ENCODE results near the gene WWOX.

Gene WWOX

DNA sequence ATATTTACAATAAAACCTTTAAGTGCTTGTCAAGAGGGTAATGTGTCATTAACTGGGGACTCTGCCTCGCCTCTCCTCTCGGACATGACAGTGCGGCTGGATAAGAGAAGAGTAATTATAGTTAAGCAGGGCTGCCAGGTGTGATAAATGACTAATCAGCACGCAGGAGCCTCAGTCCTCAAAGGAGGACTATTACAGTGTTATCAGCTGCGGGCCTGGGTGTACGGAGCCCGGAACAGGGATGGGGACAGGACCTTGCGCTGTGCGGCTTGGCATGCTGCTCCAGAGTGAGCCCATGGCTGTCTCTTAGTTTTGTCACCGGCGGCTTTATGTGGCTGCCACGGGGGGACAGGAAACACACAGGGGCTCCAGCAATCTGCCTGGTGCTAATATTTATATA lies 893.9 kb downstream of the WWOX start:
- DNase-seq = no peak

GRCh38 chr16:78994135-78994745 lies 894.8 kb downstream of the WWOX start:
- DNase-seq = no peak

DNA sequence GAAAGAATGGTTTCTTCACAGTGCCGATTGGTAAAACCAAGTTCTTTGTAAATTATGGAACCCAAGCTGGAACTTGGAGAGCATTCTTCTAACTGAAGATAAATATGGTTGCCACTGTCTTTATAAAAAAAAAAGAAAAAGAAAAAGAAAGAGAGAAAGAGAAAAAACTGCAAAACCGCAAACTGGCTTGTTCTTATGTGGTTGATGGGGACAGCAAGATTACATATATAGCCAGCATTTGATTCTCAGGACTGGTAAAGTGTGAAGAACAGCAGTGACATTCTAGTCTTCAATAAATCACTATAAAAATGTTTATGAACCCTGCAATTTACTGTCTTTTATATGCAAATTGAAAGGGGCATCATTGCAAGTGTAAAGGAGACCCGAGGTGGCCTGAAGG lies 896.0 kb downstream of the WWOX start:
- DNase-seq = no peak

DNA sequence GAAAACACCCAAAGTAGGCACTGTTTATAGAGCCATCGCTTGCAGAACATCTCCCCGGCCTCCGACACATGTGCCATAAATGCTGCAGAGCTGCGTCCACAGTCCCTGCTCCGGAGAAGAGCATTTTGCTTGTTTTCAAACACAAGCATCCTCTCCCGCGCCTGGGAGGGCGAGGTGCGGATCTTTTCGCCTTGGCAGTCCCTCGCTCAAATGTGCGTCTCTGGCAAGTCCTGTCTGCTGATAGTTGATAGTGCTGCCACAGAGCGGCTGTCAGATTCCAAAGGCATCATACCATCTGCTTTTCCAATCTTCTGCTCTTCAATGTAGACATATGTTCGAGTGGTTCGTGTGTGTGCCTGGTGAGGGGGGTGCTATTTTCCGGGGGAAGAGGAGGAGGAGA lies 897.3 kb downstream of the WWOX start:
- DNase-seq = no peak

GRCh38 chr16:78998879-78999278 lies 899.4 kb downstream of the WWOX start:
- peak; percentile 51 for DNase-seq

GRCh38 chr16:79001156-79001967 lies 901.9 kb downstream of the WWOX start:
- peak; percentile 60 for DNase-seq

- no peak for DNase-seq
Measured at GRCh38 chr16:79003026-79003609, 903.7 kb downstream of the WWOX start.

DNA sequence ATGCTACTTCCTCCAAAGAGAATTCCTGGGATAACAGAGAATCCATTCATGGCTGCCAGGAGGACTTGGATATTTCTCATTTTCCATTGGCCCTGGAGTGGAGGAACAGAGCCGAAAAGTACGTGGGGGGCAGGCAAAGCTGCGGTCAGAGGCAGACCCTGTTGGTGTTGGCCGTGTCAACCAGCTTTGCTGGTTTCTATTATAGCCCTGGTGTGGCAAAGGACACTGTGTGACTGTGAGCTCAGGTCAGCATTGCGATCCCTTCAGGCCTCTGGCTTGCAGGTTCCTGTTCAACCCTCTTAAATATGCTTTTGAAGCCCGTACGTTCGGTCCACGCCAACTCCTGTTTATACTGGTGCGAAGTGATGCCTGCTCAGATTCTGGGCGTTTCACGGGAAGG lies 904.9 kb downstream of the WWOX start:
- no peak for DNase-seq

DNA sequence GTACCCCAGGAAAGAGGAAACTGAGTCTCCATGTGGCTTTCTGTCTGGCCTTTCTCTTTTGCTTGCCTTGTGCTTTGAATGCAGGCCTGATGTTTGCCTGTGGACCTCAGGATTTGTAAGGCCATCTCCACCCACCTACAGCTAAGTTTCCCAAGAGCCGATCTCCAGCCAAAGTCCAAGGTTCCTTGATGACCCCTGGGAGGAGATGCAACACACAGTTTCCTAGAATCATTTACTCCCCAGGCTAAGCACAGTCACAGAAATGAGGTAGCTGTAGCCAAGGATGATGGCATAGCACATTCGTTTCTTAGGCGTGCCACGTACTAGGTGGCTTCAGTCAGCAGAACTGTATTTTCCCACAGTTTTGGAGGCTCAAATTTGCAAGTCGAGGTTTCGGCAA lies 905.6 kb downstream of the WWOX start:
- peak; percentile 73 for DNase-seq

DNA sequence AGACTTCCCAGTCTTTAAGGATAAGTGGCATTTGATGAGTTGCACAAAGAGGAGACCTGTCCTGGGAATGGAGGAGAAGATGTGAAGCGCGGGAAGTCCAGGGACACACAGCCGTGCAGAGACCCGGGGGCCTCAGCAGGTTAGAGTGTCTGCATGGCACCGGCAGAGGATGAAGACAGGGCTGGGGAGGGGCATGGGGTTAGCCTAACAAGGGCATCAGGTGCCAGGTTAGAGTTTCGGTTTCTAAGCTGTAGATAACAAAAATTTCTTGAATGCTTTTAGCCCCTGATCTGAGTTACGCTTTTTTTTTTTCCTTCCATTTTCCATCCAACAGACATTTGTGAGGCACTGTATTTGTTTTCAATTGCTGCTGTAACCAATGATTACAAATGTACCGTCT lies 906.8 kb downstream of the WWOX start:
- DNase-seq = no peak

- DNase-seq = peak; percentile 96
Measured at GRCh38 chr16:79006765-79007164, 907.3 kb downstream of the WWOX start.

- DNase-seq = peak; percentile 92
Measured at GRCh38 chr16:79007614-79008013, 908.2 kb downstream of the WWOX start.

DNA sequence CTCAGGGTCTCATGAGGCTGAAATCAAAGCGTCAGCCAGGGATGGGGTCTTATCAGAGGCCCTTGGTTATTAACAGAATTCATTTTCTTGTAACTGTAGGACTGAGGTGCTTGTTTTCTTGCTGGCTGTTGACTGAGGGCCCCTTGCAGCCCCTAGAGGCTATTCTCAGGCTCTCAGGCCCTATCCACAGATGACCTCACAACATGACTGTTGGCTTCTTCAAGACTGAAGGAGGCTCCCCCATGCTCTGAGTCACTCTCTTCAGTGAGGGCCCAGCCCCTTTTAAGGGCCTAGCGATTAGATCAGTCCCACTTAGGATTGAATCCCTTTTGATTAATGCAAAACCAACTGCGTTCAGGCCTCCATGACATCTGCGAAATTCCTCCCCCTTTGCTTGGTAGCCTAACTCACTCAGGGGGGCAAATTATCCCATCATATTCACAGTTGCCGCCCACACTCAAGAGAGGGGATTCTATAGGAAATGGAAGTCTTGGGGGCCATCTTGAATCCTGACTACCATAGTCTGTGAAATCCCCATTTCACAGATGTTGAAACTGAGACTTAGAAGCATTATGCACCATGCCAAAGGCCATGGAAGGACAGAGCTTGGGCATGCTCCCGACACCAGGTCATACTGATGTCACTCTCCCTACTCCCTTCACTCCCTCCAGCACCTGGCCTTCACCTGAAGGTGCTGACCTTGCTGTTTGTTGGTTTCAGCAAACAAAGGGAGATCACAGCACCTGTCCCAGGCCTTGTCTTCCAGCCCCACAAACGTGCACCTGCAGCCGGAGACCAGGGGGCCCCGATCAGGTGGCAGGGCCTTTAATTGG lies 908.8 kb downstream of the WWOX start:
- DNase-seq = peak; percentile 79

- DNase-seq = no peak
Measured at GRCh38 chr16:79008869-79009179, 909.4 kb downstream of the WWOX start.

DNA sequence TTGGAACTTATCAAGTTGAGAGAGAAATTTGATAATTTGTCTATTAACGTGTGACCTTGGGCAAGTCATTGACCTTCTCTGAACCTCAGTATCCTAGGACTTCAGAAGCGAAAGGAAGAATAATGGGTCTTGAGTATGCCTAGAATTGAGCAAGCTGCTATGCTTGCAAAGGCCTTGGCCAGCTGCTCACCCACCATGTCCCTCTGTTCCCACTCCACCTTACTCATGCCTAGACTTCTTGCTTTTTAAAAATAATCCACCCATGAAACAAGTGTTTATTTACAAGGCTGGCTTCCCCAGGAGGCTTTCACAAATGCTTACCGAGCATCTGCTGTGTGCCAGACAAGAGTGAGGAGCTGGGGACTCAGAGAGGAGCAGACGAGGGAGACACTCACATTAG lies 910.4 kb downstream of the WWOX start:
- DNase-seq = peak; percentile 68

GRCh38 chr16:79011282-79011681 lies 911.8 kb downstream of the WWOX start:
- no peak for DNase-seq

DNA sequence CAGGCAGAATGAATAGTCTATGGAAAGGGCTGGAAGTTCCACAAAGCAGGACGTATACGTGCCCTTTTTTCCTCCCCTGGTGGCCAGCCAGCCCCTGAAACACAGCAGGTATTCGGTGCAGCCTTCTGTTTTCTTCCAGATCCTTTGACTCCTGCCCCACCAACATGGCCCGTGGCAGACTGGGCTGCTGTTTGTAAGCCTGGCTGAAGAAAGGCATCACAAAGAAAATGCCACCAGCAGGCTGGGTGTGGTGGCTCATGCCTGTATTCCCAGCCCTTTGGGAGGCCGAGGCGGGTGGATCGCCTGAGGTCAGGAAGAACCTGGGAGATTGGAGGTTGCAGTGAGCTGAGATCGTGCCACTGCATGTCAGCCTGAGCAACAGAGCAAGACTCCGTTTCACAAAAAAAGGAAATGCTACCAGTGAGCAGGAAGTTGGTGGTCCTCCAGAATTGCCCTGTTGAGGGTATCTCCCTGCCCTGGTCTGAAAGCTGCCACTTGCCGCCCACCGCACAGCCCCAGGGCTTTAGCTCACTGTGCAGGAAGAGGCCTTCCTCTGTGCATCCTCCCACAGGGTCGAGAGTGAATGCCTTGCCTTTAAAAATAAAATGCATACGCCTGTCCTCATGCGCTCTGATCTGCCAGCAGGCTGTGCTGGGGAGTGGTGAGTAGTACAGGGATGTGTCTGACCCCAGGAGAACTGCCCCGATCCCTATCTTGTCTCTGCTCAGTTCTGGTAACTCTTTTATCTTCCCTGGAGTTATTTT lies 913.4 kb downstream of the WWOX start:
- peak; percentile 36 for DNase-seq

DNA sequence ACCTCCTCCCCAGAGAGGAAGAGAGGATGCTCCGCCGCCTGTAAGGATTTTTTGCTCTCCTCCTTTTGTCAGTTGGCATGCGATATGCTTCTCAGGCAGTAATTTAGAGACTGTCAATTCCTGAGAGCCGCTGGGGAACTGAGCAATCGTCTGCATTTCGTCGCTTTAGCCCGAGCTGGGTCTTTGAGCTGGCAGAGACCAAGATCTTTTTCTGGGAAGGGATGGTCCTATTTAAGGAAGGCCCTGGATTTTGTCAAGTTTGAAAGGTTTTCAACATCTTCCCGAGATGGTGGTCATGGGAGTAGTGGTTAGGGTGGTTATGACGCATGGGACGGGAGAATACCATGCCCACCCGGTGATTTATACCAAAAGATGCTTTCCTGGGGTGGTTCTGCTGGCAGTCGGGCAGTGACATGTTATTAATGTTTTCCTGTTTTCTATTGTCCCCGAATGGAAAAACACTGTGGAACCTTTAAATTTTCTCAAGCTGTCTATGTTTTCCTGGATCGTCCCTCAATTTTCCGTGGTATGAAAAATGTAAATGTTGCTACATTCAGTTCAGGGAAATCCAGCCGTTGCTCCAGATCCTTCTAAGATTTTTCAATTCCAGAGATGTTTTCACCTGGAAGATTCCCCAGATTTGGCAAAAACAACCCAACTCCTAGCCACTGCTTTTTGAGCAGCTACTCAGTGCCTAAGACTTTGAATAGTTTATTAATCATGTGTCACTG lies 914.6 kb downstream of the WWOX start:
- DNase-seq = no peak

- DNase-seq = peak; percentile 63
Measured at GRCh38 chr16:79018650-79019429, 919.4 kb downstream of the WWOX start.

DNA sequence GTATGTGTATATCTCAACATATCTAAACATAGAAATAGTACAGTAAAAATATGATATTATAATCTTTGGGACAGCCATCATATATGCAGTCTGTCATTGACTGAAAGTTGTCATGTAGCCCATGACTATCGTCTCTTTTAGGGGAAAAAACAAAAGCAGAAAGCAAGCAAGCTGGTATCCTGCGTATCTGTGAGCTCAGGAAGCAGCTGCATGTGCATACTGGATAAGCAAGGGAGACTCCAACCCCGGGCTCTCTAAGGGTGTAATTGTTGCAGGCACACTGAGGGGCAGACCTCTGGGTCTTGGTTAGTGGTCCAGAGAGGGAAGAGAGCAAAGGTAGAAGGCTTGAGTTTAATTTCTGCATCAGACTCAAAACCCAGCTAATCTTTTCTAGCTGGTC lies 920.0 kb downstream of the WWOX start:
- DNase-seq = no peak

DNA sequence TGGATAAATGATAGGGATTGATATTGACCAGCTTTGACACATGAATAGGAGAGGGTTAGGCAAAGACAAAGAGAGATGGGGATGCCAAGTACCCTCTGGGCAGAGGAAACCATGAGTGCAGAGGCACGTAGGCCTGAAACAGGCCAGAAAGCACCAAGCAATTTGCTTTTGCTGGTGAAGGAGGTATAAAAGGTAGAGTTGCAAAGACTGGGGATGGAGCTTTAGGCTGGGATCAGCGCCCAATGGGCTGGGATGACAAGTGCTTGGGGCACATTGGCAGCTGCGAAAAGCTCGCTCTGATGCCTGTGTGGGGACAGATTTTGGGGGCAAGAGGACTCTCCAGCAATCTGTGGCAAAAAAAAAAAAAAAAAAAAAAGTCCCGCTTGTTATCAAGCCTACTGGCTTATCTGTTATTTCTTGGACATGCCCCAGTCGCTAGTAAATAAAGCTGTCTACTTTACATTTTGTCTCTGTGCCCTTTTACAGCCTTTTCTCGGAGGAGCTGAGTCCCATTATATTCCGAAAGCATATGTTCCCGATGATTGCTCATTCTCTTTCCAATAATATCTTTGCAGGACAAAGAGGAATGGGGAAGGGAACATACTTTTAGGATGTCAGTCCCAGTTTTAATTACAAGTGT lies 922.7 kb downstream of the WWOX start:
- DNase-seq = no peak

All from inflammatory macrophage treated with lipopolysaccharide for 4 hours (primary cell).